GM19468 (cell line): Measurements from ENCODE around the gene RER1.
"Not testable (repeated sequence)": the region's sequence is repeated elsewhere in the genome, so short reads cannot be mapped to it uniquely, and the experiment has no call there.

Experiments
- ATAC-seq: cut with Tn5 transposase; IDR thresholded peaks from one replicate; pipeline ENCODE4 v1.9.1; 2021; ENCODE audit warnings: mild to moderate bottlenecking, moderate library complexity, moderate number of reproducible peaks; ENCODE audit not compliant: unreplicated experiment; ENCODE audit errors: extremely low read depth

Gene RER1

DNA sequence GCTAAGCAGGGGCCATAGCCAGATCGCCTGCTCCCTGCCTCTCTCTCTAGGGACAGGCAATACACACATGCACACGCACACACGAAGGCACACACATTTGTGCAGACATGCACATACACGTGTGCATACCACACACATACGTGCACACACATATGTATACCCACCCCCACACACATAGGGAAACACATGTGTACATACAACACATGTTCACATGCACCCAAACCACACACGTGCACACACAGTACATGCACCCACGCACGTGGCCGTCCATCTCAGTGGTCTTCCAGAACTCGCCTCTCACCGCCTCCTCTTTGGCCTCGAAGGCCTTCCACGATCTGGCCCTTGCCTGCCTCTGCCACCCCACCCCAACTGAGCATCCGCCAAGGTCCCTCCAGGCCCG is 46.0 kb downstream of the RER1 start:
- ATAC-seq, result no peak

DNA sequence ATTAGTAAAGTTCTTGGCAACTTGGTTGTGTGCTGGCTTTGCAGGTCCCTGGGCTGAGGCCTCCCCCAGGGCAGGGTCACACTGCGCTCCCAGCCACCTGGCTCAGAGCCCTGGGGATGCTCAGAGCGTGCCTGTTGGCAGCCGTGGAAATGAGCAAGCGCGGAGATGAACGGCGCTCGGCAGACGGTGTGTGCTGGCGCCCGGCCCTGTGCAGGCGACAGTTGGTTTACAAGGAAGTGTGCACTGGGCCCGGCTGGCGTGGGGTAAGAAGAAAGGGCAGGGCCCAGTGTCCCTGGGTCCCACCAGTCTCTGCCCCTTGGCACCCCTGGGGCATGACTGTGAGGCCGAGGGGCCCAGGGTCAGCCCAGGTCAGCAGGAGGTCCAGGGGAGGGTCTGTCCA is 46.4 kb downstream of the RER1 start:
- ATAC-seq, result no peak

DNA sequence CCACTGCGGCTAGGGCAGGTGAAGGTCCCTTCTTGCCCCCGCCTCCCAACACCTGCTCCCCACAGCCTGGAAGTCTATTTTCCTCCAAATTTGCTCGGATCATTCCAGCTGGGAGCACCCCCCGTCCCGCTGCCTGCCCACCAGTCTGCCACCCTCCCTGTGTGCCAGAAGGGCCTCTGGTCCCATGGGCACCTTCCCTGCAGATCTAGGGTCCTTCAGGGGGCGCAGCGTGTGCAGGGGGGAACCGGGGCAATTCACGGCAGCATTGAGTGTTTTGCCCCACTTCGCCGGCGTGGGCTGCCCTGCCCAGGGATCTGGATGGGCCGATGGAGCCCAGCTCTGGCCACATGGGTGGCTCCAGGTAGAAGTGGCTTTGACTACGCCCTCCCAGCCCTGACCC is 47.0 kb downstream of the RER1 start:
- ATAC-seq, result no peak

DNA sequence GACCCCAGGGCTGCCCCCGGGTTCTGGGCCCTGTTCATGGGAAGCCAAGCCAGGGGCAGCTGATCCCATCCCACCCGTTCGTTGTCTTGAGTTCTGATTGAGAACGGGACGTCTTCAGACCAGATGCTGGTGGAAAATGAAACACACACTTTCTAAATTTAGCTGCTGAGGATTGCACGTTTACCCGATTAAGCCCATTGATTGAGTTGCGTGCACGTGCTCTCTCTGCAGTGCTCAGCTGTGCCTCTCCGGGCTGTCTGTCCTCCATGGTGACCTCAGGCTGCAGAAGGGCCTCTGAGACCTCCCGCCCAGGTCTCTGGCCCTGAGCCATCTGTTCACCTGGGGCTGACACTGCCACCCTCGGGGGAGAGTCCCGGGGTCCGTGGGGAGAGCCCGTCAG is 47.7 kb downstream of the RER1 start:
- no peak for ATAC-seq

DNA sequence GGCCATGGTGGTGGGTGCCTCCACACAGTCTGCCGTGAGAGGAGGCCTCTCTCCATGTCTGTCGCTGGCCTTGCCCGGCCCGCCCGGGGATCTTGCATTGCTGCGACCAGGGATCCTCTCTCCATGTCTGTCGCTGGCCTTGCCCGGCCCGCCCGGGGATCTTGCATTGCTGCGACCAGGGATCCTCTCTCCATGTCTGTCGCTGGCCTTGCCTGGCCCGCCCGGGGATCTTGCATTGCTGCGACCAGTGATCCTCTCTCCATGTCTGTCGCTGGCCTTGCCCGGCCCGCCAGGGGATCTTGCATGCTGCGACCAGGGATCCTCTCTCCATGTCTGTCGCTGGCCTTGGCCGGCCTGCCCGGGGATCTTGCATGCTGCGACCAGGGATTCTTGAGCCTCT is 48.7 kb downstream of the RER1 start:
- not testable (repeated sequence) for ATAC-seq

DNA sequence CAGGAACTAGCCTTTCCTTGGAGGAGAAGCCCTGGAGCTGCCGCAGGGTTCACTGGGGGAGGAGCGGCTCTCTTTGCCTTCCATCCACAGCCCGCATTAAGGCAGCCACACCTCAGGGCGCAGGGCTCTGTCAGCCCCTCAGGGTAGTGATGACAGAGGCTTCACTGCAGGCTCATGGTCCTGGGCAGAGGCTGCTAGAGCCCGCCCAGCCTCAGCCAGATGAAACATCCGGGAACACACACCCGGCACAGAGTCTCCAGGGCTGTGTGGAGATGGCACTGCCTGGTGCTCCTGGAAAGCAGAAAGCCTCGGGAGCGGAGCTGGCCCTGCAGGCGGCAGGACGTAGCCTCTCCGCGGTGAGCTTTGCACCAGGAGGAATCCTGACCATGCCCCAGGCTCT is 50.1 kb downstream of the RER1 start:
- no peak for ATAC-seq

DNA sequence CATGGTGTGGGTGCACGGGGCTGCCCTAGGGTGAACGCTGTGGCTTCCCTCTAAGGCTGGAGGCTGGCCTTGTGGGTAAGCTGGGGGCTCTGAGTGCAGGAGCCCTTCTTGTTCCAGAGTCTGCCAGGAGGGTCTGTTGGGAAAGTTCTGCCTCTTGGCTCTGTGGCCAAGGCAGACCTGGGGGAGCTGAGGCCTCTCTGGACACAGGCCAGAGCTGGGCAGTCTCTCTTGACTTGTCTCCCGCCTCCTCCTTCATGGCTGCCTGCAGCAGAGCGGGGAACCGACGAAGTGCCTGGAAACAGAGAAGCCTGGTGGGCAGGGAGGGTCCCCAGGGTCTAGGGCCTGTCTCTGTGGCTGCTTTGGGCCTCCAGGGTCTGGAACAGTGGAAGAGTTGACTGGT is 51.0 kb downstream of the RER1 start:
- no peak for ATAC-seq

DNA sequence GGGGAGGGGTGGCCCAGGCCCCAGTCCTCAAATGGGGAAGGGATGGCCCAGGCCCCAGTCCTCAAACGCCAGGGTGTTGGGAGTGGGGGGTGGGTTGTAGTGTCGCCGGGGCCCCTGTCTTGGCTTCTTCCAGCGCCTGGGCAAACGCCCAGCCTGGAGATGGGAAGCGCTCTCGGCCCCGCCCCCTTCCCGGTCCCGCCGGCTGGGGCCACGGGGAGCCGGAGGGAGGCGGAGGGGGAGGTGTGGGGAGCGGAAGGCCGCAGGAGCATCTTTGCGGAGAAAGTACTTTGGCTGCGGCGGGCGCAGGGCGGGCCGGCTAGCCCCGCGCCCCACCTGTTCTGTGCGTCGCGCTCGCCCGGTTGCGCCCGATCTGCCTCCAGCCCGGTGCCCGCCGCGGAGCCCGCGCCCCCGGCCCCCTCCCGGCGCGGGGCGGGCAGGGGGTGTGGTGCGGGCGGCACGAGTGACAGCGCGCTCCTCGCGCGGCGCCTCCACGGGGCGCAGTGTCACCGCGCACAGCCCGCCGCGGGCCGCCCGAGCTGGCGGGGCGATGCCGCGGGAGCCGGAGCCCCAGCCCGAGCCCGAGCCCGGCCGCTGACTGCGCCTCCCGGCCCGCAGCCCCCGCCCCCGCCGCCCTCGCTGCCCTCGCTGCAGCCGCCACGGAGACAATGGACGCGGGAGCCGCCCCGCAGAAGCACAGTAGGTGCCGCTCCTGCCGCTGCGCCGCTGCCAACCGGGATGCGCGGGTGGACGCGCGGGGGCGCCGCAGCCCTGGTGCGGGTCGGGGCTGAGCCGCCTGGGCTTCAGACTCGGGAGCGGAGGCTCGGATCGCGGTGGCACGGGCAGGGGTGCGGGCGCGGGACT is 51.9 kb downstream of the RER1 start:
- no peak for ATAC-seq

DNA sequence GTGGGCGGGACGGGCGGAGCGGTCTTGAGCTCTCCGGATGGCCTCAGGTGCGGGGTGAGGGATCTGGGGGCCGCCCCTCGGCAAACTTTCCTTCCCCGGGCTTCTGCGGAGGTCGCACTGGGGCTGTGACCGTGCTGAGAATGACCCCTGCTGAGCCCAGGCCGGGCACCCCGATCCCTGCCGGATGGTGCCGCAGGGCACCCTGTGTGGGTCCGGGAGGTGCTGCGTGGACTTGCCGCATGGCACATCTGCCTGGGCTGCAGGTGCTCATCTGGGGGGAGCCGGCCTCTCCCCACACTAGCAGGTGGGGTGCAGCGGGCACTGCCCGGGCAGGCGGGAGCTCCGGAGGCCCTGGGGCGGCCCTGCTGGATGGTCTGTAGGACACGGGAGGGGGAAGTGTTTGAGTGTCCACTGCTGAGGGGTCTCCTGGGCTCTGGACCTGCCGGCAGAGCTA is 52.5 kb downstream of the RER1 start:
- no peak for ATAC-seq

DNA sequence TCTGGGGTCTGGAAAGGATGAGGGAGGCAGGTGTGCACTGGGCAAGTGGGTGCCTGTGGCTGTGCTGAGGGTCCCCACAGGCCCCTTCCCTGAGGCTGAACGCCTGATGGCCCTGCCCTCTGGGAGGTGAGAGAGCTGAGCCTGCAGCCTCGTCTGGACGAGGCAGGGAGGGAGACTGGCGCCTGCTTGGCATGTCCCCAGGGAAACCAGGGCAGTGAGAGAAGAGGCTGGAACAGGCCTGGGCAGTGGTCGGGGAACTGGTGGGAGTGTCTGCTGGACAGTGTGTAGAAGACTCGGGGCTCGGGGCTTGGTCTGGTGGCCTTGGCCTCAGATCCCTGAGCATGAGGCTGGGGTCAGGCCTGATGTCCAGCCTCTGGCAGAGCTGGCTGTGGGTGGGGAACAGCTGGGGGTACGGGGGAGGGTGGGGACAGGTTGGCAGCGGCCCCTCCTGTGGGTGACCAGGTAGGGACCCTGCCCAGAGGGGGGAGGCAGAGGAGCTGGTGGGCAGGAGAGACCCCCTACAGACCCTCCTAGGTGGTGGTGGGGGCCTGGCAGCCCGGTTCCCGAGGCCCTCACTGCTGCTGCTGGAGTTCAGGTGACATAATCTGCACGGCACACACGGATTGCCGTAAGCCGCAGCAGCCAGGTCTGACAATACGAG is 53.7 kb downstream of the RER1 start:
- ATAC-seq, result no peak

DNA sequence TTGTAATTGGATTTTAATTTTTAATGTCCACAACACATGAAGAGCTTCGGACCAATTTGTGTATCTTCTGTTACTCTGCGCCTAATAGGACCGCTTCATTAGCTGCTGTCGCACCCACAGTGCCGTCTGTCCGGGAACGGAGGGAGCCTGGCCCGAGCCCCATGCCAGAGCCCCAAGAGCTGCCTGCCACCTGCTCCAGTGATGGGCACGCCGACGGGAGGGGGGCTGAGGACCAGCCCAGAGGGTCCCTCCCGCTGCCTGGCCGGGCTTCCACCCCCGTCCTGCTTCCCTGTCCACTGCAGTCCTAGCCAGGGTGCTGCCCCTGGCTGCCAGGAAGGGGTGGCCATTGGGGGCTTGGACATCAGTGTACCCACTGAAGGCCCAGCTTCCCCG is 54.2 kb downstream of the RER1 start:
- ATAC-seq, result no peak

DNA sequence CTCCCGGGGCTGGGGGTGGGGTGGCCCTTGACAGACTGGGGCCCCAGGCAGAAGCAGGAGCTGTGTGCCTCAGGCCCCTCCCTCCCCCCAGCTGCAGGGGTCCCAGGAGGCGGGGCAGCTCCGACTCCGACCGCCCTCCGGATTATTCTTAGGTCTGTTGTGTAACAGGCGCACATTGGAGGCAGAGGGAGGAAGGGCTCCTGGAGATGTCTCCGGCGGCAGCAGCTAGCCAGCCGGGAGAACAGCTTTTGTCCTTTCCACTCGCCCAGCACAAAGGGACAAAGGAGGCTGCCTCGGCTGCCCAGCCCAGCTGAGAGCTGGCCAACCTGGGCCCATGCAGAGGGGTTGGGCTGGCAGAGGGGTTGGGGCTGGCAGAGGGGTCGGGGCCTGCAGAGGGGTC is 54.8 kb downstream of the RER1 start:
- ATAC-seq, result no peak

DNA sequence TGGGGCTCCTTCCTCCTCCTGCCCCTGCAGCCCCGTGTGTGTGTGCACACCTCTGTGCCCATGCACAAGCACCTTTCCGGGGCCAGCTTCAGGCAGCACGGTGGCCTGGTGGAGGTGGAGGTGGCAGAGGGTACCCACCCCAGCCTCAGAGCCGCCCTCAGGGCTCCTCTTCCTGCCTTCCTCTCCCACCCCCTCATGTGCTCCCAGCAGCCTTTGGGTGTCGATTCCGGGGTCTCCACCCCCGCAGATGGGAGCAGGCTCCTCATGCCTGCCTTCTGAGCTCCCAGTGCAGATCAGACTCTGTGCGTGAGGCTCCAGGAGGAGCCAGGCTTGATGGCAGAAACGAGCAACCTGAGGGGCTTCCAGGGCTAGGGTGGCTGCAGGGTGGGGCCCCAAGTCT is 55.2 kb downstream of the RER1 start:
- ATAC-seq, result no peak

DNA sequence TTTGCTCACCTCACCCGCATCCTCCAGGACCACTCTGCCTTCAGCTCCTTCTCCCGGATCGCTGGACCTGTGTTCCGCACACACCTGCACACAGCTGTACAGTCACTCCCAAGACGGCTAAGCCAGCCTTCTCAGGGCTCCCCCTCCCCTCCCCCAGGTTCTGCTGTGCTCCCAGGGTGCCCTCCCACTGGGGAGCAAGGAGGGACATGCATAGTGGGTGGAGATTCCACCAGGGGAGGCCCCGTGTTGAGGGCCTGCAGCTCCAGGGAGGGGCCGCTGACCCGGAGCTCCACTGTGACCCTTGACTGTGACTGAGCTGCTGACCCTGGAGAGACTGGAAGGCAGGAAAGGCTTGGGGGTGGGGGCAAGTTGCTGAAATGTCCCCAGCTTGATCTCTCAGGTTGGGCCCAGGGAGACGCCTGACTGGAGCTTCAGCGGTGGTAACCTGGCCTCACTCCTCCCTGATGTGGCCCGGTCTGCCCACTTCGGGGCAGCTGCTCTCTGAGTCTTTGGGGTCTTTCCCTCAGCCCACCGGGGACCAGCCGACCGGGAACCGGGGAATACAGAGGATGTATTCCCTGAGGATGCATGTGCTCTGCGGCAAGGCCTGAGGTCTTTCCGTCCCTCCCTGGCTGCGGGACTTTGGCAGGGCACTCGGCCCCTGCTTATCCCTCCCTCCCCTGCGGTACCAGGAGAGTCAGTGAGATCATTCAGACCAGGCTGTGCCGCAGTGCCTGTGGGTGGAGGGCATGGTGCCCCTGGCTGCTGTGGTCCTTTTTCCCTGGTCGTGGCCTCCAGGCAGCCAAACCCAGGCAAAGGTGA is 55.8 kb downstream of the RER1 start:
- no peak for ATAC-seq

DNA sequence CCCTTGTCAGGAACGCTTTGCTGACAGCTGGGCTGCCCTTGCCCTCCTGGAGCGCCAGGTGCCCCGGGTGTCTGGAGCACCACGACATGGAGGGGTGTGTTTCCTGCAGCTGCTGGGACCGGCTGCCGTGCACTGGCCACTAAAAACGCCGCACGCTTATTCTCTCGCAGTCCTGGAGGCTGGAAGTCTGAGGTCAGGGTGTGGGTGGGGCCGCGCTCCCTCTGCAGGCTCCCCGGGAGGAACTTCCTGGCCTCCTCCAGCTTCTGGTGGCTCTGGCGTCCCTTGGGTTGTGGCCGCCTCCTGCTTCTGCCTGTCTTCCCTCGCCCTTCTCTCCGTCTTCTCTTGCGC is 56.4 kb downstream of the RER1 start:
- ATAC-seq, result no peak

DNA sequence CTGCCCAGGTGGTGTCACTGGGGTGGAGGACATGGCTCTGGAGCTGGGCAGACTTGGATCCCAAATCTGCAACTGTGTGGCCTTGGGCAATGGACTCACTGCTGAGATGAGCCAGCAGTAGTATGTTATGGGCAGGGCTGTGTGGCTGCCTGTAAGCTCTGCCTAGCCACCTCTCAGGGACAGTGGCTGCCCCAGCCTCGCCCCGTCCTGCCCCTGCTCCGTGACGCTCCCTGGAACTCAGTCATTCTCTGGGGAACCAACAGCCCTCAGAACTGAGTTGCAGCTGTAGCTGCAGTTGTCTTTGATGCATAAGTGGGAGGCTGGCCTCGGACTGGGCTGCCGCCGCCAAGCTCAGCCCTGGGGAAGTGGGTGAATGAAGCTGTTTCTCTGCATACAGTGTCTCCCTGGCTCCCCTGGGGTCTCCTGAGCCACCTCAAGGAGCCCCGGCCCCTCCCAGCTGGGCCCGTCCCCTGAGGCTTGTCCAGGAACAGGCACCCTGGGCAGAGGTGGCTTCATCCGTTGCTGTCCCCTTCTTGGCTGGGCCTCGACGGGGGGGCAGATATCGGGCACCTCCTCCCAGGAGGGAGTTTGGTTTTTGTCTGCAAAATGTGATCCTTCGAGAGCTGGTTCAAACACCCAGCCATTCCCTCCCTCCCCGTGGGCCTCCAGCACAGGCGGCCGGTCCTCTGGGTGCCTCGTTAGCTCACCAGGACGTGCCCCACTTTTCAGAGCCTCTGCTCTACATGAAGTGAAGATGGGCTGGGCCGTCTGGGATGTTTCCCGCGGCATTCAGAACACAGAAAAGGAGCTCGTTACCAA is 58.2 kb downstream of the RER1 start:
- ATAC-seq, result no peak

DNA sequence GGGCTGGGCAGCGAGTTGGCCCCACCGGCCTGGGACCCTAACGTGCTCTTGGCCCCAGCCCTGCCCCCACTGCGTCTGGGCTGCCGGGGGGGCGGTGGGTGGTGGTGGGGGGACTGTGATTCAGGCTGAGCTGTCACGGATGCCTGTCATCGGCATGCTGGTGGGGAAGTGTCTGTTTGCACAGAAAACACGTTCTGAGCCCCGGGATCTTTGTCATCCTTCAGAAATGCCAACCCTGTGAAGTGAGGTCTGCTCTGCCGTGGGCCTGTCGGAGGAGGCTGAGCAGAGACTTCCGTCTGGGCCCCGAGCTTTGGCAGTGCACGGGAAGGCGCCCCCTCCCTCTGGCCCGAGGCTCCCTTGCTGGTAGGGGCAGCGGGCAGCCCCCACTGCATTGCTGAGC is 60.1 kb downstream of the RER1 start:
- ATAC-seq, result no peak

DNA sequence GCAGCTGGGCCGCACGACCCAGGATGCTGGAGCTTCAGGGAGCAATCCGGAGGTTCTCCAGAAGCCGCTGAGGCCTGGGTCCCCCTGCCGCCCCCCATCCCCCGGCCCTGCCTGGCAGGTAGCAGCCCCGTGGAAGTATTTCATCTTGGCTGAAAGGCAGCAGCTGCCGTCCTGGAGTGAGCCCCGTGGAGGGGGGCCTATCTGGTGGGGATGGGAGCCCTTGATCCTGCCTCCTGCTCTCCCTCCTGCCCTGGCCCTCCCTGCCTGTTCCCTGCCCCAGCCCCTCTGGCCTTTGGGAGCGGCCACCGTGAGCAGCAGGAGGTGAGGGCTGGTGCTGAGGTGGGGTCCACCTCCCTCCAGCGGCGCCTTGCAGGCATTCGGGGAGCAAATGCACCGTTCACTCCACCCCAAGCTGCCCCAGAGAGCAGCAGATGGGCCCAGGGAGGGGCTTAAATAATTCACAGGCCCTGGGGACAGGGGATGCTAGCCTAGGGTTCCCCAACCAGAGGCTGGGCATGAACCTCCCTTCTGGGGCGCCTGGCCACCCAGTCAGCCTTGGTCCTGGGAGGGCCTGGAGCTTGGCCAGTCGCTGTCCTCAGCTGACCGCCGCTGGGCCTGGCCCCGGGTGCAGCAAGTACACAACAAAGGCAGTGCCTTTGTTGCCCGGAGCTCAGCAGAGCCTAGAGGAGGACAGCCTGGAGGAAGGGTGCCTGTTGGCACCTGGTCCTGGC is 60.7 kb downstream of the RER1 start:
- no peak for ATAC-seq

DNA sequence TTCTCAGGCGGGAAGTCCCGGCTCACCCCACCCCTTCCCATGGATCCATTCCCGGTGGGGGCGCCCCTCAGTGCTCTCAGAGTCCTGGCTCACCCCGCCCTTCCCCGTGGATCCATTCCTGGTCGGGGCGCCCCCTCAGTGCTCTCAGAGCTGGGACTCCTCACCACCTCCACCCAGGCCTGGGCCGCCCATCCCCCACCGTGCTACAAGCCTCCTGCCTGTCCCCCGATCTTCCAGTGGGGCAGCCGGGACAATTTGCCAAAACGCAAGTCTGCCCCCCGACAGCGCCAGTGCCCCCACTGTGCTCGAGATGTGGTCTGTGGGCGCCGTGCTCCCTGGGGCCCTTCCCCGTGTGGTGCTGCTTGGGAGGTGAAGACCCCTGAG is 61.3 kb downstream of the RER1 start:
- no peak for ATAC-seq

DNA sequence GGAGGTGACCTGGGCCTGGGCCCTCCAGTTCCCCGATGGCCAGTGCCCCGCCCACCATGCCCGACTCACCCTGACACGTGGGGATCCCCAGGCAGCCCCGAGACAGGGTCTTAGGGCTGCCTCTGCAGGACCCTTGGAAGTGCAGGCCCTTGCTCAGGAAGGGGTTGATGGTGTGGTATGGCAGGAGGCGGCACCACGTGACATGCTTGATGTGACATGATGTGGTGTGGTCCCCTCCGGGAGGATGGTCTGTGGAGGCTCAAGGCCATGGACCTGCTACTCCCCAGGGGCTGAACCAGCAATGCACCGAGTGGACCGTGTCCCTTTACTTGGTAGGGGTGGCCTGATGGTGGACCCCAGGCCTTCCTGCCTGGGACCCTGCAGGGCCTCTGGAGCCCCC is 62.6 kb downstream of the RER1 start:
- ATAC-seq, result no peak
